Fibroblast of skin of left biceps (primary cell): ENCODE measurements around the gene CFAP54.
"Not testable (repeated sequence)": the region's sequence is repeated elsewhere in the genome, so short reads cannot be mapped to it uniquely, and the experiment has no call there.

Experiments
- DNase-seq, 2 experiments: peaks; one replicate each; pipeline ENCODE4 v3.0.0-alpha.2; 2013; ENCODE audit warnings: low read depth in 2 of 2

Gene CFAP54

GRCh38 chr12:96513166-96513565 is 23.8 kb downstream of the CFAP54 start:
- DNase-seq = no peak

- DNase-seq = no peak
Measured at GRCh38 chr12:96513681-96514080, 24.3 kb downstream of the CFAP54 start.

- no peak for DNase-seq
Measured at GRCh38 chr12:96514328-96514727, 25.0 kb downstream of the CFAP54 start.

GRCh38 chr12:96516472-96517430 is 27.4 kb downstream of the CFAP54 start:
- DNase-seq = peak; percentile 24 to 34

- no peak for DNase-seq
Measured at GRCh38 chr12:96520767-96521166, 31.4 kb downstream of the CFAP54 start.

GRCh38 chr12:96521895-96522682 is 32.7 kb downstream of the CFAP54 start:
- no peak for DNase-seq

- no peak for DNase-seq
Measured at GRCh38 chr12:96522690-96523089, 33.3 kb downstream of the CFAP54 start.

GRCh38 chr12:96526110-96526509 is 36.7 kb downstream of the CFAP54 start:
- DNase-seq = no peak

GRCh38 chr12:96529912-96530311 is 40.5 kb downstream of the CFAP54 start:
- DNase-seq = no peak

- DNase-seq = no peak
Measured at GRCh38 chr12:96534339-96534738, 45.0 kb downstream of the CFAP54 start.

GRCh38 chr12:96548384-96548783 is 59.0 kb downstream of the CFAP54 start:
- no peak for DNase-seq

- no peak for DNase-seq
Measured at GRCh38 chr12:96549341-96549740, 60.0 kb downstream of the CFAP54 start.

GRCh38 chr12:96570579-96570978 is 81.2 kb downstream of the CFAP54 start:
- DNase-seq = no peak

- no peak for DNase-seq
Measured at GRCh38 chr12:96571101-96571862, 81.9 kb downstream of the CFAP54 start.

- peak; percentile 30 to 33 for DNase-seq
Measured at GRCh38 chr12:96578526-96579125, 89.2 kb downstream of the CFAP54 start.

- DNase-seq = no peak
Measured at GRCh38 chr12:96585977-96586376, 96.6 kb downstream of the CFAP54 start.

- DNase-seq = no peak
Measured at GRCh38 chr12:96587691-96588090, 98.3 kb downstream of the CFAP54 start.

GRCh38 chr12:96590970-96591369 is 101.6 kb downstream of the CFAP54 start:
- no peak for DNase-seq

GRCh38 chr12:96604374-96604773 is 115.0 kb downstream of the CFAP54 start:
- DNase-seq = not testable (repeated sequence)

GRCh38 chr12:96605684-96606083 is 116.3 kb downstream of the CFAP54 start:
- DNase-seq = no peak

GRCh38 chr12:96606134-96606533 is 116.8 kb downstream of the CFAP54 start:
- DNase-seq = no peak

- no peak for DNase-seq
Measured at GRCh38 chr12:96606644-96607043, 117.3 kb downstream of the CFAP54 start.
